HG03175 (cell line): ENCODE measurements around the gene CBLL1.
A peak's percentile ranks its signal among the peaks of the same experiment; 100 is the strongest.

ENCODE experiments used
- ATAC-seq: cut with Tn5 transposase; IDR thresholded peaks from one replicate; pipeline ENCODE4 v1.9.1; 2021; ENCODE audit warnings: mild to moderate bottlenecking, moderate library complexity; ENCODE audit not compliant: unreplicated experiment

CBLL1 gene

GRCh38 chr7:107743567-107744344, at the start of gene CBLL1:
CBLL1 (plus strand) TSS chr7:107744142; CDS start chr7:107744164, 22 bp downstream.
- peak; percentile 90 for ATAC-seq

- no peak for ATAC-seq
These were observed 49.6 kb upstream of the CBLL1 start for GRCh38 chr7:107694386-107694785.

- ATAC-seq = no peak
These were observed 47.5 kb upstream of the CBLL1 start for GRCh38 chr7:107696330-107696946.

GRCh38 chr7:107697321-107698049, 46.5 kb upstream of the CBLL1 start:
- ATAC-seq = no peak

GRCh38 chr7:107700570-107700969, 43.4 kb upstream of the CBLL1 start:
- no peak for ATAC-seq

- ATAC-seq = no peak
These were observed 42.8 kb upstream of the CBLL1 start for GRCh38 chr7:107701191-107701590.

- no peak for ATAC-seq
These were observed 40.7 kb upstream of the CBLL1 start for GRCh38 chr7:107703219-107703618.

- ATAC-seq = no peak
These were observed 40.1 kb upstream of the CBLL1 start for GRCh38 chr7:107703872-107704271.

GRCh38 chr7:107708956-107709355, 35.0 kb upstream of the CBLL1 start:
- no peak for ATAC-seq

GRCh38 chr7:107711301-107711700, 32.6 kb upstream of the CBLL1 start:
- ATAC-seq = no peak

GRCh38 chr7:107712025-107712424, 31.9 kb upstream of the CBLL1 start:
- ATAC-seq = no peak

GRCh38 chr7:107712896-107713295, 31.0 kb upstream of the CBLL1 start:
- no peak for ATAC-seq

- no peak for ATAC-seq
These were observed 28.4 kb upstream of the CBLL1 start for GRCh38 chr7:107715531-107715930.

GRCh38 chr7:107718456-107719193, 25.3 kb upstream of the CBLL1 start:
- no peak for ATAC-seq

GRCh38 chr7:107721286-107721685, 22.7 kb upstream of the CBLL1 start:
- ATAC-seq = no peak

GRCh38 chr7:107723255-107723654, 20.7 kb upstream of the CBLL1 start:
- ATAC-seq = no peak

GRCh38 chr7:107725138-107725740, 18.7 kb upstream of the CBLL1 start:
- ATAC-seq = no peak

GRCh38 chr7:107726356-107727130, 17.4 kb upstream of the CBLL1 start:
- ATAC-seq = no peak

- ATAC-seq = no peak
These were observed 15.7 kb upstream of the CBLL1 start for GRCh38 chr7:107728276-107728675.
